GM23248 (cell line): ENCODE measurements around the gene KDM4B. TPM values are rescaled to one million over a fixed set of nuclear protein-coding genes. Genes with fewer than 3 reads are reported as not detected.
A peak's percentile ranks its signal among the peaks of the same experiment; 100 is the strongest.

Experiments used
- DNase-seq: peaks from one replicate; pipeline ENCODE4 v3.0.0-alpha.2; 2015
- H2AFZ ChIP-seq: fragments of 200-600 bp; sonication (generic); 2 replicates; pipeline ENCODE4 v1.6.1; 2016; ENCODE audit warnings: antibody characterized with exemption
- H3F3A ChIP-seq: fragments of 200-600 bp; sonication (generic); 2 replicates; pipeline ENCODE4 v1.6.1; 2016; ENCODE audit warnings: mild to moderate bottlenecking, antibody characterized with exemption, mixed run types; ENCODE audit not compliant: insufficient read depth
- H3K27ac ChIP-seq: fragments of 200-600 bp; sonication (generic); 2 replicates; pipeline ENCODE4 v1.5.1; 2016; ENCODE audit warnings: mild to moderate bottlenecking
- H3K27me3 ChIP-seq: fragments of 200-600 bp; sonication (generic); replicated peaks from 2 replicates; pipeline ENCODE4 v1.6.1; 2016; ENCODE audit warnings: mild to moderate bottlenecking; ENCODE audit not compliant: insufficient read depth
- H3K36me3 ChIP-seq: fragments of 200-600 bp; sonication (generic); 2 replicates; pipeline ENCODE4 v1.6.1; 2016; ENCODE audit warnings: low read depth, mild to moderate bottlenecking
- H3K4me1 ChIP-seq: fragments of 200-600 bp; sonication (generic); 2 replicates; pipeline ENCODE4 v1.6.1; 2016; ENCODE audit warnings: mild to moderate bottlenecking; ENCODE audit not compliant: insufficient read depth
- H3K4me2 ChIP-seq: fragments of 200-600 bp; sonication (generic); one replicate; pipeline ENCODE4 v1.6.1; 2016; ENCODE audit warnings: mild to moderate bottlenecking; ENCODE audit not compliant: unreplicated experiment
- H3K4me3 ChIP-seq: fragments of 200-600 bp; sonication (generic); 2 replicates; pipeline ENCODE4 v1.5.1; 2016; ENCODE audit warnings: mild to moderate bottlenecking
- H3K79me2 ChIP-seq: fragments of 200-600 bp; sonication (generic); 2 replicates; pipeline ENCODE4 v1.6.1; 2016; ENCODE audit warnings: mild to moderate bottlenecking; ENCODE audit not compliant: insufficient read depth
- H3K9ac ChIP-seq: fragments of 200-600 bp; sonication (generic); 2 replicates; pipeline ENCODE4 v1.6.1; 2016; ENCODE audit warnings: mild to moderate bottlenecking
- H3K9me2 ChIP-seq: fragments of 200-600 bp; sonication (generic); 2 replicates; pipeline ENCODE4 v1.6.1; 2016; ENCODE audit warnings: mixed run types, mild to moderate bottlenecking, moderate library complexity; ENCODE audit not compliant: insufficient read depth
- H3K9me3 ChIP-seq: fragments of 200-600 bp; sonication (generic); one replicate; pipeline ENCODE4 v1.6.1; 2017; ENCODE audit warnings: low read depth
- H4K20me1 ChIP-seq: fragments of 200-600 bp; sonication (generic); 2 replicates; pipeline ENCODE4 v1.6.0; 2016; ENCODE audit not compliant: insufficient read depth
- EZH2 ChIP-seq: fragments of 200-600 bp; sonication (generic); IDR thresholded peaks from 2 replicates; pipeline ENCODE4 v1.6.1; 2018; ENCODE audit warnings: antibody characterized with exemption, mild to moderate bottlenecking; ENCODE audit not compliant: insufficient read depth, poor library complexity, severe bottlenecking
- EZH2phosphoT487 ChIP-seq: fragments of 200-600 bp; sonication (generic); IDR thresholded peaks from 2 replicates; pipeline ENCODE4 v1.6.1; 2018; ENCODE audit warnings: antibody characterized with exemption, moderate library complexity, mild to moderate bottlenecking, low read depth; ENCODE audit not compliant: insufficient read depth
- WGBS, 2 experiments: methylation state at CpG; one replicate each; pipeline ENCODE4 v1.1.6; 2015 to 2017; ENCODE audit warnings: low lambda C conversion rate in 2 of 2, low coverage in 1 of 2; ENCODE audit errors: missing lambda C conversion rate in 2 of 2; 5-methylcytosine and 5-hydroxymethylcytosine counted together
- in situ Hi-C: fragments of 300-500 bp; cut with MboI; formaldehyde crosslinking; loops from 2 replicates; pipeline ENCODE4 v1.15.0; 2020
- polyA plus RNA-seq: library from polyadenylated mRNA; unstranded; fragments of >200 nt; fragmentation: Nextera tagmentation; extraction: Ambion mirVana; gene quantifications from 2 replicates; pipeline ENCODE4 v1.2.1, GENCODE V29; 2016
- total RNA-seq: library from RNA; depleted of rRNA; stranded (reverse); fragments of >200 nt; shearing (Covaris generic); gene quantifications from 2 replicates; pipeline ENCODE4 v1.2.3, GENCODE V29; 2014

KDM4B gene
- total and polyA plus RNA-seq, 2 experiments from 2014 or later: 14.8 to 28.7 TPM

- peak overlapping the region; percentile 77 for H3K9ac ChIP-seq
- no peak overlapping the region for H3K4me3 ChIP-seq
These were observed 18.9 kb downstream of the KDM4B start for GRCh38 chr19:4987692-4988370.

GRCh38 chr19:4988770-4989251, 19.9 kb downstream of the KDM4B start:
- in situ Hi-C loops: no loop called here
- Histone ChIP-seq H3K9me2 (no peaks in the 10 kb centered on the region), H3K36me3 (no peaks in the 10 kb centered on the region), H3F3A (peaks cover 23% of the 10 kb centered on the region; the same call in 1 of the 2 replicates), H3K79me2 (peaks cover 98% of the 10 kb centered on the region), H3K4me3 (peak overlapping the region; percentile 44), H3K27me3 (no peaks in the 10 kb centered on the region), H3K4me1 (peaks cover 24% of the 10 kb centered on the region), H3K9me3 (no peaks in the 10 kb centered on the region), H2AFZ (no peak overlapping the region), H3K27ac (peak overlapping the region; percentile 86), H3K4me2 (peak overlapping the region; percentile 71), H4K20me1 (peaks cover 18% of the 10 kb centered on the region), H3K9ac (peak overlapping the region; percentile 77)
- TF ChIP-seq EZH2phosphoT487: no peak
- no peak for TF ChIP-seq EZH2
- 2 to 3% methylated on average over 13 of the region's 13 CpGs for WGBS, 2 experiments
- DNase-seq: peak; percentile 97

More at GRCh38 chr19:4987692-4988370, 18.9 kb downstream of the KDM4B start:
- Histone ChIP-seq H3K27me3 (no peaks in the 10 kb centered on the region), H3K79me2 (peaks cover 98% of the 10 kb centered on the region), H3K27ac (peak overlapping the region; percentile 86), H3K4me1 (peaks cover 24% of the 10 kb centered on the region), H2AFZ (no peak overlapping the region), H3K9me2 (no peaks in the 10 kb centered on the region), H4K20me1 (peaks cover 12% of the 10 kb centered on the region), H3K36me3 (no peaks in the 10 kb centered on the region), H3K4me2 (peak overlapping the region; percentile 71), H3F3A (peaks cover 16% of the 10 kb centered on the region; the same call in 1 of the 2 replicates), H3K9me3 (no peaks in the 10 kb centered on the region)
- in situ Hi-C loops: no loop called here
- DNase-seq: peak; percentile 19
- WGBS, 2 experiments: 65 to 69% methylated on average over 23 to 24 of the region's 24 CpGs
- no peak for TF ChIP-seq EZH2phosphoT487
- TF ChIP-seq EZH2: no peak

- no peak for TF ChIP-seq EZH2
- no peak for TF ChIP-seq EZH2phosphoT487
- no peaks in the 10 kb centered on the region for H3K9me2 ChIP-seq
- peaks cover 98% of the 10 kb centered on the region for H3K79me2 ChIP-seq
- H3K4me3 ChIP-seq: no peak overlapping the region
- H3K4me1 ChIP-seq: peaks cover 24% of the 10 kb centered on the region
- H3K4me2 ChIP-seq: no peak overlapping the region
- 93 to 95% methylated on average over 7 of the region's 7 CpGs for WGBS, 2 experiments
- no peak for DNase-seq
- peaks cover 24% of the 10 kb centered on the region for H4K20me1 ChIP-seq
- no peak overlapping the region for H3K9ac ChIP-seq
- no peaks in the 10 kb centered on the region for H3K27me3 ChIP-seq
- no peak overlapping the region for H3K27ac ChIP-seq
- no peak overlapping the region for H2AFZ ChIP-seq
- peaks cover 27% of the 10 kb centered on the region; the same call in 1 of the 2 replicates for H3F3A ChIP-seq
- in situ Hi-C loops: no loop called here
- no peaks in the 10 kb centered on the region for H3K9me3 ChIP-seq
- H3K36me3 ChIP-seq: no peaks in the 10 kb centered on the region
These were observed 21.4 kb downstream of the KDM4B start for GRCh38 chr19:4990306-4990705.

GRCh38 chr19:4991538-4991937, 22.6 kb downstream of the KDM4B start:
- Histone ChIP-seq H3F3A (peaks cover 27% of the 10 kb centered on the region; the same call in 1 of the 2 replicates), H3K79me2 (peaks cover 98% of the 10 kb centered on the region), H3K4me1 (peaks cover 24% of the 10 kb centered on the region), H3K27ac (no peak overlapping the region), H4K20me1 (peaks cover 28% of the 10 kb centered on the region), H3K36me3 (no peaks in the 10 kb centered on the region), H2AFZ (no peak overlapping the region), H3K9me2 (no peaks in the 10 kb centered on the region), H3K4me2 (no peak overlapping the region), H3K9ac (no peak overlapping the region), H3K4me3 (no peak overlapping the region), H3K9me3 (no peaks in the 10 kb centered on the region), H3K27me3 (no peaks in the 10 kb centered on the region)
- DNase-seq: no peak
- no peak for TF ChIP-seq EZH2phosphoT487
- no peak for TF ChIP-seq EZH2
- in situ Hi-C loops: no loop called here
- 97 to 98% methylated on average over 9 of the region's 9 CpGs for WGBS, 2 experiments
